ENCODE data around the gene GABRA4.

Gene GABRA4

GRCh38 chr4:46924789-46925529, 68.4 kb downstream of the GABRA4 start:
- no peak for DNase-seq

GRCh38 chr4:46922205-46922604, 71.2 kb downstream of the GABRA4 start:
- no peak for DNase-seq

DNA sequence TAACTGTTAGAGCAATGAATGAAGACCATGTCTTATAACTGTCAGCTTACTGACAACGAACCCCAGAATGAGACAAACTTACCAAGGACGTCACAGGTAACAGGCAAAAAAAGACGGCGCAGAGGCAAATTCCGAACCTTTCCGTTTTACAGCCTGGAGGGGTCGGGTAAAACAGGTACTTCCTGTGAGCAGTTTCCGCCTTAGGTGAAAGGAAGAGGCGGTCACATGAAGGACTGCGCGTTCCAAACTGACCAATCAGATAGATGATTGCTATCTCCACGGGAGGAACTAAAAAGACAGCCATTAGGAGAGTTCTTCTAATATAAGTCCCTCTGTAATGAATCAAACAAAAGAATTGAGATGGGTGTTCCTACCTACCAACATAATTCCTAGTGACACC, 84.3 kb downstream of the GABRA4 start, which contains the start of gene COX7B2:
Gene COX7B2, minus strand, starts transcription at position 168 of the 400 bp plus-strand sequence. CDS start 174,053 bp downstream, outside the sequence.
- DNase-seq: no peak

- DNase-seq: no peak
These were observed 85.2 kb downstream of the GABRA4 start for GRCh38 chr4:46908148-46908547.

DNA sequence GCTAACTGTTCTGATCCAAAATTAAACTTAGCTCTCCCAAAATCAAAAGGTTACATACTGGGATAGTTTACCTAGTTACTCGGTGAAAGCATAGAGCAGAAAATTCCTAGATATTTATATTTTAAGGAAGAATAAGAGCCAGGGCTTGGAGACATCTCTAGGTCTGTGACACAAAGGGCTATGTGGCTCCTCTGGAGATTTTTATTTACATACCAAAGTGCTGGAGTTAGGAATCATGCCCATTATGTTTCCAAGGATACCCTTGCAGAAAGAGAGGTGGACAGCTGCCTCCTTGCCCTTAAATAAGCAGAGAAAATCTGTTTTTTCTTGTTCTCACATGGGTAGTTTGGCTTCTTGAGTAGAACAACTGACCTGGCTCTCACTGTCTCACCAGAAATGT, 93.3 kb downstream of the GABRA4 start:
- DNase-seq: no peak

DNA sequence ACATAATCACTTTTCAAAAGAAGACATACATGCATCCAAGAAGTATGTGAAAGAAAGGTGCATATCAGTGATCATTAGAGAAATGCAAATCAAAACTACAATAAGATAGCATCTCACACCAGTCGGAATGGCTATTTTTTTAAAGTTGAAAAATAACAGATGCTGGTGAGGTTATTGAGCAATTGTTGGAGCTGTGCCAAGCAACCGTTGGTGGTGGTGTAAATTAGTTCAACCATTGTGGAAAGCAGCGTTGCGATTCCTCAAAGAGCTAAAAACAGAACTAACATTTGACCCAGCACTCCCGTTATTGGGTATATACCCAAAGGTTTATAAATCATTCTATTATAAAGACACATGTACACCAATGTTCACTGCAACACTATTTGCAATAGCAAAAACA, 98.6 kb downstream of the GABRA4 start:
- DNase-seq: no peak

DNA sequence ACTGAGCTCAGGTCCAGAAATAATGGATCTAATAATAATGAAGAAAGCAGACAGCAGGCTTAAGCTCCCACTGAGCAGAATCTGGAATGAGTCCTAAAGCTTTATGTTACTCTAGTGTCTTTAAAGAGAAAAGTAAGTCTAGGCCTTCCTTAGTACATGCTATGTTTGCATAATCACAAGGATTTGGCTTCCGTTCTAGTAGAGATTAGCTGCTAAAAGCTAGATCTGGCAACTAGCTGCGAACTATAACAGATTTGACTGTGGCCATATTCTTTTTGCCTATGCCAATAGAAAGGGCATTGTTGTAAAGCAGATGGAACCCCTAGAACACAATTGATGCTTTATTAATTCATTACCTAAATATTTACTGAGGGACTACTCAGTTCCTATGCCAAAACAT, 103.3 kb downstream of the GABRA4 start:
- no peak for DNase-seq

DNA sequence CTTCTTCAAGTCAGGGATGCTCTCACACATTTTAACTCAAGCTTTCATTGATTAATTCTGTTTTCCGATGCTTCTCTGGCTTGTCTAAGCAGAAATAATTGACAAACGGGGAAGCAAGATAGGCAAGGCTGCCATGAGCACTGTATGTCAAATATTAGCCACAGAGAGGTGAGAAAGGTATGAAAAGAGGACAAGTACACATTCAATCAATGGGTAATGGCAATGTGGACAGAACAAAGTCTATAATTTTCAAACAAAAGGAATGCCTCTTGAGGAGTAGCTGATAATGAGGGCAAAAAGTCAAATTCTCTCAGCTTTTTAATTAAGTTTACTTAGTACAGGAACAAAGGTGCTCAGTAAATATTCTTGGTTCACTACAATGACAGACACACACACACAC, 104.0 kb downstream of the GABRA4 start:
- DNase-seq: no peak

DNA sequence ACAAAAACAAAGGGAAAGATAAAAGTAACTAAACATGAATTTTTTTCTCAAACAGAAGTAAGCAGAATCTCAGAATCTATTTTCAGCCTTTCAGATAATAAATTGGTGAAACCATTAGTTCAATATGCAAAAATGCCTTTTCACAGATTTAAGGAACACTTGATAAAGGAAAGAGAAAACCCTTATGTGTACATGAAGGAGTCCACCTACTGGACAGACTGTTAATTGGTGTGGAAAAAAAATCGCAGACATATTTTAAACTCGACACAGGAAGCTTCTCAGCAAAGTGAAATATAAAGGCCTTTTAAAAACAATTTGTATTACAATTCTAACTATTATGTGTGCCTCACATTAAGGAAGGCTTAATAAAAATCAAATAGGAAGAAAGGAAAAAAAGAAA, 106.7 kb downstream of the GABRA4 start:
- peak; percentile 25 for DNase-seq

DNA sequence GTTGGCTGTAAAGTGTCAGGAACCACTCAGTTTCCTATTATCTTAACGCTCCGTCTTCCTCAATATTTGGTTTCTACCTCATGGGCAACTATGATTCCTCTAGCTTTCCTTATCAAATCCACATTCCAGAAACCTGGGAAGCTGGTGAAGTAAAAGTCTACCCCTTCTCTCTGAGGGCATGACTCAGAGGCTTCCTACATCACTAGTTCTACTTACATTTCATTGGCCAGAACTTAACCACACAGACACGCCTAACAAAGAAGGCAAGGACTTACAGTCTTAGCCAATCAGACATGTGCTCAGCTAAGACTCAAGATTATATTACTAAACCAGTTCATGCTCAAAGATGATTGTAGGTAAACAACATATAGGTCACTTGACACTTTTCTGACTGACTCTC, 114.7 kb downstream of the GABRA4 start:
- DNase-seq: no peak

GRCh38 chr4:46874811-46875210, 118.6 kb downstream of the GABRA4 start:
- DNase-seq: no peak

DNA sequence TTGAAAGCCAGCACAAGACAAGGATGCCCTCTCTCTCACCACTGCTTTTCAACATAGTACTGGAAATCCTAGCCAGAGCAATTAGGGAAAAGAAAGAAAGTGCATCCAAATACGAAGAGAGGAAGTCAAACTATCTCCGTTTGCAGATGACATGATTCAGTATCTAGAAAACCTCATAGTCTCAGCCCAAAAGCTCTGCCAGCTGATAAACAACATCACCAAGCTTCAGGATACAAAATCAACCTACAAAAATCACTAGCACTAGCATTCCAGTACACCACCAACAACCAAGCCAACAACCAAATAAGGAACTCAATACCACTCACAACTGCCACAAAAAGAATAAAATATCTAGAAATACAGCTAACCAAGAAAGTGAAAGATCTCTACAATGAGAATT, 123.0 kb downstream of the GABRA4 start:
- DNase-seq: no peak

All from eye (tissue), 1 donor.